Embryonic facial prominence (tissue), 1 donor: ENCODE measurements around the gene ARHGAP27.
"Not testable (repeated sequence)": the region's sequence is repeated elsewhere in the genome, so short reads cannot be mapped to it uniquely, and the experiment has no call there.

ENCODE experiments used
- DNase-seq: peaks from one replicate; pipeline ENCODE4 v3.0.0-alpha.2; 2016; ENCODE audit errors: extremely low spot score

The ARHGAP27 gene, protein sequence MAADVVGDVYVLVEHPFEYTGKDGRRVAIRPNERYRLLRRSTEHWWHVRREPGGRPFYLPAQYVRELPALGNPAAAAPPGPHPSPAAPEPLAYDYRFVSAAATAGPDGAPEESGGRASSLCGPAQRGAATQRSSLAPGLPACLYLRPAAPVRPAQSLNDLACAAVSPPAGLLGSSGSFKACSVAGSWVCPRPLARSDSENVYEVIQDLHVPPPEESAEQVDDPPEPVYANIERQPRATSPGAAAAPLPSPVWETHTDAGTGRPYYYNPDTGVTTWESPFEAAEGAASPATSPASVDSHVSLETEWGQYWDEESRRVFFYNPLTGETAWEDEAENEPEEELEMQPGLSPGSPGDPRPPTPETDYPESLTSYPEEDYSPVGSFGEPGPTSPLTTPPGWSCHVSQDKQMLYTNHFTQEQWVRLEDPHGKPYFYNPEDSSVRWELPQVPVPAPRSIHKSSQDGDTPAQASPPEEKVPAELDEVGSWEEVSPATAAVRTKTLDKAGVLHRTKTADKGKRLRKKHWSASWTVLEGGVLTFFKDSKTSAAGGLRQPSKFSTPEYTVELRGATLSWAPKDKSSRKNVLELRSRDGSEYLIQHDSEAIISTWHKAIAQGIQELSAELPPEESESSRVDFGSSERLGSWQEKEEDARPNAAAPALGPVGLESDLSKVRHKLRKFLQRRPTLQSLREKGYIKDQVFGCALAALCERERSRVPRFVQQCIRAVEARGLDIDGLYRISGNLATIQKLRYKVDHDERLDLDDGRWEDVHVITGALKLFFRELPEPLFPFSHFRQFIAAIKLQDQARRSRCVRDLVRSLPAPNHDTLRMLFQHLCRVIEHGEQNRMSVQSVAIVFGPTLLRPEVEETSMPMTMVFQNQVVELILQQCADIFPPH

DNA sequence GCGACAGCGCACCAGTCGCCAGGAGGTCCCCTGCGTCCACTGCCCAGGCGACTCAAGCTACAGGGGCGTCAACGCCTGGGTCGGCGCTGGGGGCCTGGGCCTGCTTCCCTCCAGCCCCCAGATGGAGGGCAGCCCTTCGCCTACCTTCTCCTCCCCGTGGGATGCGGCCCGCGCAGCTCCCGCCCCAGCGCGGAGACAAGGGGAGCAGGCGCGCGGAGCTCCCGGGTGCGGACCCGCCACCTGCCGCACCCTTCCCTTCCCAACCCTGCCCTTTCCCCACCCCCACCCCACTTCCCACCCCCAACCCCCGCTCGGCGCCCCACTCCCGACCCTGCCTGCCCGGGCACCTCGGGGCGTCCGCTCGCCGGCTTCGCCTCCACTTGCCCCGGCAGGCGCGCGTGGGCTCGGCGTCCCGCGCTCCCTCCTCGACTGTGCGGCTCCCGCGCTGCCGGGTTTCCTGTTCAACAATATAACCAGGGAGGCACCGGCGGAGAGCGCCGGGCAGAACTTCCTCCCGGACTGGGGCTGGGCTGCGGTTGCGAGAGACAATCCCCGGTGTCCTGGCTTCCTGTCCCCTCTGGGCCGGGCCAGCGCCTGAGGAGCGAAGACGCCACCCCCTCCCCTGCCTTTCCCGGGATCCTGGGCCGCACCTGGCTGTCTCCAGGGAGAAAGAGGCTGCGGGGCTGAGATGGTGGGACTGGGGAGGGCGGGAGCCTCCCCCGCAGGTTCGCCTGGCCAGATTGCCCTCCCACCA lies at the start of gene ARHGAP27:
TSS of gene ARHGAP27 (minus strand) at position 466 of the 754 bp plus-strand sequence. CDS start 2,591 bp downstream, outside the sequence.
- no peak for DNase-seq

DNA sequence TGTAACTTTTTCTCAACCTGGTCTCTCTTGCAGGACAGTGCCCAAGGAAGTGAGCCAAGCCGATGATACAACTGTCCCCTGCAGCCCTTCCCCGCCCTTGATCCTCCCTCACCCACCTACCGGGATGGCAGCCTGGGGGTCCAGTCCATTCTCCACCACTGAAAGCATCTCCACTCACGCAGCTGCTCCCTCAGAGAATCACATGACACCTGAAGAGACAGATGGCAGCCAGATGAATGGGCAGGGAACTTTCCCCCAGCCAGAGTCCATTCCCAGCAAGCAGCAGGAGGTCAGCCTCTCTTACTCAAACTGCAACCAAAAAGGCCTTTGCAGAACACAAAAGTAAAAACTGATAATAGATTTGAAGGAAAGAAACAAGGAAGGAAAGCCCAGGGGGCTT lies 49.6 kb upstream of the ARHGAP27 start:
- not testable (repeated sequence) for DNase-seq

DNA sequence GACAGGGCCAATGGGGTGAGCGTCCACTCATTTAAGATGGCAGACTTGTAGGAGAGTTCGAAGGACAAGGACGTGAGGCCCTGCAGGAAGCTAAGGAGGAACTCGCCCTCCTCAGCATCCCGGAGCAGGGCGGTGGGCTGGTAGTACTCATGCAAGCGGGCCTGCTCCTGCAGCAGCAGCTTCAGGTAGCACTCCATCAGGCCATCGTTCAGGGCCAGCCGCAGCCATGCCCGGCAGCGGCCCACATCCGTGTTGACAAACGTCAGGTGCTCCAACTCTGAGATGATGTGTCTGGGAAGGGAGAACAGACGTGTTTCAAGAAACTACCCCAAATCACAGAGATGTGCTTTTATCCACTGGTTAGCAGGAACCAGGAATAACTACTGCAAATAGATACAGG lies 42.8 kb upstream of the ARHGAP27 start:
- not testable (repeated sequence) for DNase-seq

DNA sequence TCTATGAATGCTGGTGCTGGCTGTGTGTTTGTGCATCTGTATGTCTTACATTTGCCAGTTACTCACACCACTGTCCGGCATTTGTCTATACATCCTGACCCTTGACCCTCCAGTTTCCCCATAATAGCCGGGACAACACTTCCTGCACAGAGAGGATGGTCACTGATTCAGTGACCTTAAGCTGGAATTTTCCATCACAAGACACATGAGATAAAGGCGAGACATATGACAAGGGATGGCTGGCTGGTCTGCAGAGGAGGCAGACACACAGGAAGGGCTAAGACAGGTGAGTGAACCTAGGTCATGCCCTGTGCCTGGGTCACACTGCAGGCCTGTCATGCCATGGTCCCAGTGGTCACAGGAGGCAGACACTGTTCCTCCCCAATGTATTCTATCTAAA lies 39.6 kb upstream of the ARHGAP27 start:
- DNase-seq: not testable (repeated sequence)

DNA sequence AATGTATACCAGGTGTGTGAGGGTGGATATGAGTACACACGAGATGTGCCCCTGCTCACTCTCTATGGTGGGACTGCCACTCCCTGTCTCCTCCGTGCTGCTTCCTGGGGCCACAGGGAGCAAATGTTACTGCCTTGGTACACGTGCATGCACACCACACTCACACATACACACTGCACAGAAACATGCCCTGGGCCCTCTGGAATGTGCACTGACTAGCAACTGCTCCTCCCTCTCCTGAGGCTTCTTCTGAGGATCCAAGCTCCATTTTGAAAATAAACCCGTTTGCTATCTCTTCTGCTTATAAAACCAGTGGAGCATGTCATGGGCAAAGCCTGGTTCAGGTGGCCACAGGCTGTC lies 36.5 kb upstream of the ARHGAP27 start:
- not testable (repeated sequence) for DNase-seq

DNA sequence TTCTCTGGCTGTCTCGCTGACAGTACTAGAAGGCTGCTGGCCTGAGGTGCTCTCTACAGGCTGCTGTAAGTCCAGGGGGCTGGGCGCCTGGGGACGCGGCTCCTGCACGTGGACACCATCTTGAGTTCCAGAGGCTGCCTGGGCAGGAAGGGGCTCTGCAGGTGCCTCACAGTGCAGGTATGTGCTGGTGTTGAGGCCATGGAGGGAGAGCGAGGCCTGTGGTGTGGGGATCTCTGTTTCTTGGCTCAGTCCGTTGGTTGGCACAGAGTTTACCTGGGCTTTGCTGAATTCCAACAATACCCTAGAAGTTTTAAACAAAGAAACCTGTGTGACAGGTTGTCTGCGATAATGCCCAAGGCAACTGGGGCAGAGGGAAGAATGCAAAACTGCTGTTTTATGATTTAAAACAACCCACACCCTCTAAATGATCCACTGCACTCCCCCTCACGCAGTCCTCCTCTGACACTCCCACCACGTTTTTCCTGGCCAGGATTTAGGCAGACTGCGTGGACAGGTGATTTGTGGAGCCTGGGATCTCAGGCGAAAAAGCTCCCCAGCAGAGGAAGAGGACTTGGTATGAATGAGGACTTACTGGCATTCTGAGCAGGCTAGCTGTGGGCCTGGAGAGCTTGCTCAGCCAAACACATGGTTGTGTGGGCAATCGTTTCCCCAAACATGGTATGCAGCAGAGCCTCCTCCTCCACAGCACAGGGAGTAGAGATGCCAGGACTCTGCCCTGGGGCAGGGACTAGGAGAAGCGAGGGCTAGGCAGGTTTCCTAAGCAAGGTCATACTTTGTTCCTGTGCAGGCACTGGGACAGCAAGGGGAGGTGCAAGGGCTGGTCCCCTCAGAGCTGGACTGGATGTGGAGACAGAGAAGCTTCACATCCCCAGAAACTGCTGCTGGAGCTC lies 35.9 kb upstream of the ARHGAP27 start:
- DNase-seq: not testable (repeated sequence)

DNA sequence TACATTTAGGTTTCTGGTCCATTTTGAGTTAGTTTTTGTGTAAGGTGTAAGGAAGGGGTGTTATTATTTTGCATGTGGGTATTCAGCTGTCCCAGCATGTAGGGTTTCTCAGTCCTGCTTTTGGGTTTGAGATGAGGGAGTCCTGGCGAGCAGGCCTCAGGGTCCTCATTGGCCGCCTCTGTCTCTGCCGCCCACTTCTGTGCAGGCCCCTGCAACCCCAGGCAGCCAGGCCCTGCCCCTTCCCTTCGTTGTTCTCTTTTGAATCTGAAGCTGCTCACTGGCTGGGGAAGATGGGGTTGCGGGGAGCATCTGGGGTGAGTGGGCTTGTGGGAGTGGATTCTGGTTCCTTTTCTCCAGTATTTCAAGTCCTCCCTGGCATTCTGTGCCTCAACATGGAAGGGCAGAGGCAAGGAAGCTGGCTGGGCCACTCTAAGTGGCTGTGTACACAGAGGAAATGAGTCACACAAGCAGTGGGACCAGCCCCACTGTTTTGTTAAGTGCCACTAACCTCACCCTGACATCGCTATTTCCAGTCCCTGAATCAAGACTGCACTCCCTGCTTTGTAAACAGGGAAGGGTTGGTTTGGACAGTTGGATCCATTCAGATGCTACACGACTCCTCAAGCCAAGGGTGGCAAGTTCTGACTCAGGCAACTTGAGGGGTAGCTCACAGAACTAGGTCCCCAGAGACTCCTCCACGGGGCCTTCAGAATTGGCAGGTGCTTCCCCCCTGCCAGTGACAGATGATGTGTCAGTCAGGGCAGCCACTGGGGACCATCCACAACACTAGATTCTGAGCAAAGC lies 29.1 kb upstream of the ARHGAP27 start:
- DNase-seq: not testable (repeated sequence)

DNA sequence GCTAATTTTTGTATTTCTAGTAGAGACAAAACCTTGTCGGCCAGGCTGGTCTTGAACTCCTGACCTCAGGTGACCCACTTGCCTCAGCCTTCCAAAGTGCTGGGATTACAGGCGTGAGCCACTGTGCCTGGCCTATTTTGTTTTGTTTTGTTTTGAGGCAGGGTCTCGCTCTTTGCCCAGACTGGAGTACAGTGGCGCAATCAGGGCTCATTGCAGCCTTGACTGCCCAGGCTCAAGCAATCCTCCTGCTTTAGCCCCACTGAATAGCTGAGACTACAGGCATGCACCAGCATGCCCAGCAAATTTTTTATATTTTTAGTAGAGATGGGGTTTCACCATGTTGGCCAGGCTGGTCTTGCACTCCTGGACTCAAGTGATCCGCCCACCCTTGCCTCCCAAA lies 27.8 kb upstream of the ARHGAP27 start:
- DNase-seq: not testable (repeated sequence)

DNA sequence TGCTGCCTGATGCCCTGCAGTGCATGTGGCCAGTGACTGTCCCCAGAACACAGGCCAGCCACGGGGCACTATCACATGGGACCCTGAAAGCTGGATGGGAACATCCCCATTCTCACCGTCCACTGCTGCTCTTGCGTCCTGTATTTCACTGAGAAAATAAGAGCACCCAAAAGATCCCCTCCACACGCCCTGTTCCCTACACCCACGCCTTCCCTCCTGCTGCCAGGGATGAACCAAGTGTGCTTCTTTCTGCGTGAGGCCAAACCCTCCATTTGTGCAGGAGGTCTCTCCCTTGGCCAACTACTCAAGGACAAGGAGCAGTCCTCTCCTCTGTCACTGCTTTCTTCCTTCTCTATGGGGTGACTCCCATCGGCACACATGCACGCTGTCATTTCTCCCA lies 21.7 kb upstream of the ARHGAP27 start:
- not testable (repeated sequence) for DNase-seq

DNA sequence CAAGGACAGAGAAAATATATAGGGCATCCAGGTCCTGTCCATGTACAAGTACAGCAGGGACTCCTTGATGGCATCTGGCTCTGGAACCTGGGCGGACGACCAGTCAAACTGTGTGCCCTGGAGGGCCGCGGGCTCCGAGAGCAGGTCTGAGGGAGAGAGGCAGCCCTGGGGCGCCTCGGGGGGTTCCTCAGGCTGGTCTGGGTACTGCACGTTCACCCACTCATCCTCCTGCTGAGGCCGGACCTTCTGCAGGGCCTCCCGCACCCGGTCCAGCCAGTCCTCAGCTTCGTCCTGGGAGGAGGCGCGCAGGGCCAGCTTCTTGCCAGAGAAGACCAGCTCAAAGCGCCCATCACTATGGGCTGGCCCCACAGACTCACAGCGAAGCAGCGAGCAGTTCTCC lies 21.1 kb upstream of the ARHGAP27 start:
- DNase-seq: not testable (repeated sequence)

DNA sequence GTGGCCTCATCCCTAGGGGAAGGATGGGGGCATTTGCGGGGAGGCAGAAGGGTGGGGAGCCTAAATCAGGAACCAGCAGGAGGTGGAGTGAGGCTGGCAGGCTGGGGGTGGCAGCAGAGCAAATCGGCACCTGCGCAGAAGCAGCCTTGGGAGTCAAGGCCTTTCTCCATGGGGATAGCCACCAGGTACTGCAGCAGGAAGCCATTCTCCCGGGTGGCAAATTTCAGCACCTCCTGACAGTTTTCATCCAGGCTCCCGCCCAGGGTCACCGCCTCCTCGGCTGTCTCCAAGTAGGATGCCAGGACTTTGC lies 20.5 kb upstream of the ARHGAP27 start:
- DNase-seq: not testable (repeated sequence)

DNA sequence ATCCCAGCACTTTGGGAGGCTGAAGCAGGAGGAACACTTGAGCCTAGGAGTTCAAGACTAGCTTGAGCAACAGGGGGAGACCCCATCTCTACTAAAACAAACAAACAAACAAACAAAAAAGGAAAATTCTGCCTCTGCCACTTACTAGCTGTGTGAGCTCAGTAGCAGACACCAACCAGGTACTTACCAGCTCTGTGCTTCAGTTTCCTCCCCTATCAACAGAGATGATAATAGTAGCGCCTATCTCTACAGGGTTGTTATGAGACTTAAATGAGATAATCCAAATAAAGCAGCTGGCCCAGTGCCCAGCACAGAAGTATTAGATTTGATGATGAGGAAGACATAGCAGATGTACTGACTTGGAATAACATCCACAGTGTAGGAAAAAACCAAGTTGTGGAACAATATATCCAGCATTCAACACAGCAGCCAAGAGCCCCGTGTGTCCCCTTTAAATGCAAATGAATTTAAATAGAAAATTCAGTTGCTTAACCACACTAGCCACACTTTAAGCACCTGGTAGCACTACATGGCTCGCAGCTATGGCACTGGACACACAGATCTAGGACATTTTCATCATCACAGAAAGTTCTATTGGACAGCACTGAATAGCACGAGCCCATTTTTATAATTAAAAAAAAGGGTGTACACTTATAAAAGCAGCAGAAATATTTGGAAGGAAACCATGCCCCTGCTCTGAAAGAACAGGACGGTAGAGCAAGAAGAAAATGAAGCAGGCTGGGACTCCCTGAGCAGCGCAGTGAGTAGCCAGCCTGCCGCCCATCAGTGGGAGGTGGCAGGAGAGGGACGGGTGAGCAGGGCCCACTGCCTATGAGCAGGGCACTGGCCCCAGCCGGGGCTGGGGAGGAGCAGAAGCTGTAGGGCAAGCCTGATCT lies 19.9 kb upstream of the ARHGAP27 start:
- not testable (repeated sequence) for DNase-seq

DNA sequence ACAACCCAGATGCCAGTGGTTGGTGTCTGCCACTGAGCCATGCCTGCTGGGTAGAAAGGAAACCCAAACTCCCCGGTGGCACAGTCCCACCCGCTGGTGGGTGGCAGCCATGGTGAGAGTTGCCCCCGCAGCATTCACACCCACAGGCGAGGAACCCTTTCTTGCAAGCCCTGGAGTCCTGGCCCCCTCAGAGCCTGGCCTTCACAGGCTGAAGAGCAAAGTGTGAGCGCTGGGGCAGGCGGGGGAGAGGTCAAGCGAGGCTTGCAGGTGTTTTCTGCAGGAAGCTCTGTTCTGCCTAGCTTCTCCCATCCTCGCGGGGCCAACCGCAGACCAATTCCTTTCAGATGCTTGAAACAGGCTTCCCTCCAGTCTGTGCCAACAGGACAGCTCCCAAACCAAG lies 19.0 kb upstream of the ARHGAP27 start:
- DNase-seq: not testable (repeated sequence)

DNA sequence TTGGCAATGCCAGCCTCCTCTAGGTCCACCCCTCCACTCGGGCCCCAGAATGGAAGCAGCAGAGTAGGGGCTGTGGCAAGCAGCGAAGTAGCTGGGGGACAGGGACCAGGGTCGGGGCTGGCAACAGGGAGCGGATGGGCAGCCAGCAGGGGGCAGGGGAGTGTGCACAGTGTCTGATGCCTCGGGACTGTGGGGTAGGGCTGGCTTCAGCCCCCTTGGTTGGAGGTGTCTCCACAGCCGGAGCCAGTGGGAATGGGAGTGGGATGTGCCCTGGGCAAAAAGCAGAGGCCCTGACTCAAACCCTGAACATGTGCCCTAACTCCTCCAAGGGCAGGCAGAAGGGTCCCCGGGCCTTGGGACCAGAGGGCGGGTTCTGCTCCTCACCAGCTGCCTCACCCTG lies 18.5 kb upstream of the ARHGAP27 start:
- no peak for DNase-seq

DNA sequence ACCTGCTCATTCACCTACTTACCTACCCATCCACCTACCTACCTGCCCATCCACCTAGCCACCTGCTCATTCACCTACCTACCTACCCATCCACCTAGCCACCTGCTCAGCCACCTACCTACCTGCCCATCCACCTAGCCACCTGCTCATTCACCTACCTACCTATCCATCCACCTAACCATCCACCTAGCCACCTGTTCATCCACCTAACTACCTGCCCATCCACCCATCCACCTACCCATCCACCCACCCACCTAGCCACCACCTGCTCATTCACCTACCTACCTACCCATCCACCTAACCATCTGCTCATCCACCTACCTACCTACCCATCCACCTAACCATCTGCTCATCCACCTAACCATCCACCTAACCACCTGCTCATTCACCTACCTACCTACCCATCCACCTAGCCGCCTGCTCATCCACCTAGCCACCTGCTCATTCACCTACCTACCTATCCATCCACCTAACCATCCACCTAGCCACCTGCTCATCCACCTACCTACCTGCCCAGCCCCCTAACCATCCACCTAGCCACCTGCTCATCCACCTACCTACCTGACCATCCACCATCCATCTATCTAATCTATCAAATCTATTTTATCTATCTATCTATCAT lies 17.1 kb upstream of the ARHGAP27 start:
- not testable (repeated sequence) for DNase-seq

DNA sequence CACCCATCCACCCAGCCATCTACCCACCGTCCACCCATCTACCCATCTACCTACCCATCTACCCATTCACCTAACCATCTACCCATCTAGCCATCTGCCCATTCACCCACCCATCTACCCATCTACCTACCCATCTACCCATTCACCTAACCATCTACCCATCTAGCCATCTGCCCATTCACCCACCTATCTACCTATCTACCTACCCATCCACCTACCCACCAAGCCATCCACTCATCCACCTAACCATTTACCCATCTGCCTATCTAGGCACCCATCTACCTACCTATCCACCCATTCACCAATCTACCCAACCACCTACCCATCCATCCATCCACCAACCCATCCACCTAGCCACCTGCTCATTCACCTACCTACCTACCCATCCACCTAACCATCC lies 16.6 kb upstream of the ARHGAP27 start:
- DNase-seq: not testable (repeated sequence)

DNA sequence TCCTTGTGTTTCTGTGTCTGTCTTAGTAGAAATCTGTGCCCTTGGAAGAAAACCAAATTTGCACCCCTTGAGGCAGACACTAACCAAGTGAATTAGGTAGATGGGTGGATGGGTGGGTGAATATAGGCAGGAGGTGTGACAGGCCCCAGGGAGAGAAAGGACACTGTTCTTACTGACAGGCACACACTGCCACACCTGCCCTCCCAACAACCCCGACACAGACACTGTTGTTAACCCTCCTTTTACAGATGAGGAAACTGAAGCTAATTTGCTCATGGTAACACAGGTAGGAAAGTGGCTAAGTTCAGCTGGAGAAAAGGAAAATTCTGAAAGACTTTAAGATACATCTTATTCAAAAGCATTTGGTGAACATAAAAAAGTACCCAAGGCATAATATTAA lies 15.8 kb upstream of the ARHGAP27 start:
- not testable (repeated sequence) for DNase-seq

DNA sequence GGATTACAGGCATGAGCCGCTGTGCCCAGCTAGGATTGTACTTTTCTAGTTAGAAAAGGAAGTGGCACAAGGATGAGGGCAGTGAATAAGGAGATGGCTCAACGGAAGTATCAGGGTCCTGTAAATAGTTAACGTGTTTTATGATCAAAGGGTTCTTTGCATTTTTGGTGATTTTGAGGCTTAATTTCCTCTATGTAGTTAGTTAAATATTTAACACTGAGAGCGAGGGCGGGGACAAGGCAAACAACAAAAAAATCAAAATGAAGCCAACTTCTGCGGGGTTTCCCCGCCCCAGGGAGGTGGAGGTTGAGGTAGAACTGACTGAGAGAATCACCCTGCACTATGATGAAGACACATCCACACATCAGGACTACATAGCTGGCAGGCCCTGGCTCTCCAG lies 15.4 kb upstream of the ARHGAP27 start:
- DNase-seq: not testable (repeated sequence)

DNA sequence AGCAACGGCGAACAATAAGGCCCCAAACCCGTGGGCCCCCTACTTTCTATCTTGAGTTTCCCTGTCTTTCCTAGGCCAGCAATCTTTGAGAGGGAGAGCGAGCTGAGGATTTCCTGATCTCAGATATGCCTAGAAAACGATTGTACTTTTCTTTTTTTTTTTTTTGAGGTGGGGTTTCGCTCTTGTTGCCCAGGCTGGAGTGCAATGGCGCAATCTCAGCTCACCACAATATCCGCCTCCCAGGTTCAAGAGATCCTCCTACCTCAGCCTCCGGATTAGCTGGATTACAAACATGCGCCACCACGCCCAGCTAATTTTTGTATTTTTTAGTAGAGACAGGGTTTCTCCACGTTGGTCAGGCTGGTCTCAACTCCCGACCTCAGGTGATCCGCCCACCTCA lies 15.0 kb upstream of the ARHGAP27 start:
- not testable (repeated sequence) for DNase-seq
